MCF 10A (cell line): Measurements from ENCODE around the gene KCNG2. TPM values are rescaled to one million over a fixed set of nuclear protein-coding genes. Genes with fewer than 3 reads are reported as not detected.

Experiments
- BruUV-seq: library from RNA; stranded (reverse); fragments of 400-500 nt; replicated peaks from 2 replicates; lab custom pipeline; 2021; lab: Mats Ljungman, UMichigan
- CTCF ChIA-PET: fragments of 300-600 bp; sonication (Branson Sonifier 250); formaldehyde crosslinking; extraction: SDS; loops from one replicate; lab custom pipeline; 2021; ENCODE audit warnings: antibody characterized with exemption, inconsistent platforms; lab: Yijun Ruan, JAX
- POLR2A ChIA-PET: fragments of 300-600, 350-650 bp; sonication (Branson Sonifier 250); formaldehyde crosslinking; extraction: SDS; loops from one replicate; lab custom pipeline; 2020; ENCODE audit warnings: antibody characterized with exemption, inconsistent platforms; lab: Yijun Ruan, JAX
- DNase-seq: peaks from one replicate; pipeline ENCODE4 v3.0.0-alpha.2; 2018; ENCODE audit not compliant: unreplicated experiment
- H3K27ac Mint-ChIP-seq: one replicate; pipeline ENCODE4 v1.8.0; 2022; ENCODE audit warnings: mild to moderate bottlenecking, low read depth, mixed read lengths; ENCODE audit not compliant: unreplicated experiment
- H3K27me3 Mint-ChIP-seq: one replicate; pipeline ENCODE4 v1.8.0; 2022; ENCODE audit warnings: mixed read lengths; ENCODE audit not compliant: insufficient read depth, unreplicated experiment
- H3K36me3 Mint-ChIP-seq: one replicate; pipeline ENCODE4 v1.8.0; 2022; ENCODE audit warnings: mild to moderate bottlenecking, moderate library complexity, mixed read lengths; ENCODE audit not compliant: insufficient read depth, unreplicated experiment
- H3K4me1 Mint-ChIP-seq: one replicate; pipeline ENCODE4 v1.8.0; 2022; ENCODE audit warnings: mixed read lengths; ENCODE audit not compliant: insufficient read depth, unreplicated experiment
- H3K4me3 Mint-ChIP-seq: one replicate; pipeline ENCODE4 v1.8.0; 2022; ENCODE audit warnings: mild to moderate bottlenecking, moderate library complexity, mixed read lengths; ENCODE audit not compliant: unreplicated experiment
- H3K9me3 Mint-ChIP-seq: one replicate; pipeline ENCODE4 v1.8.0; 2022; ENCODE audit warnings: mixed read lengths; ENCODE audit not compliant: unreplicated experiment
- intact Hi-C: fragments of 100-400 bp; cut with micrococcal nuclease; formaldehyde crosslinking; loops from 2 replicates; pipeline ENCODE4 v1.14.1; 2022
- total RNA-seq: library from RNA; stranded (reverse); gene quantifications from 2 replicates; pipeline ENCODE4 v1.2.3, GENCODE V29; 2022
- TF ChIP-seq, protein P1 (sequence below): fragments of 200-600 bp; IDR thresholded peaks from one replicate; pipeline ENCODE4 v1.8.0; 2022; ENCODE audit warnings: antibody characterized with exemption, mild to moderate bottlenecking; ENCODE audit not compliant: unreplicated experiment

The KCNG2 gene
- total RNA-seq, 1 experiment from 2014 or later, result not detected

DNA sequence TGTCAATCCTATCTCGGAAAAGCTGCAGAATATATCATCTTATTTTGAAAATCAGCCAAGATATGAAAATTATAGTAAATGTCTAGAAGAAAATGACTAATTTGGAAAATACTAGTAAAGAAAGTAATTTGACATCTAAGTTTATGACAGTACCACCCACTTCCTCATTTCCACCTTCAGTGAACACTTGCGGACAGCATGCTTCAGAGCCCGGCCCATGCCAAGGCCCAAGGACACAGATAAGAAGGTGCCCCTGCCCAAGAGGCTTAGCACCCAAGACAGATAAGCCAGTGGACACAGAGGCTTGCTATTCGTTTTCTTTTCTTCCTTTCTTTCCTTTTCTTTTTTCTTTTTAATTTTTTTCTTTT, 4.8 kb upstream of the KCNG2 start:
- H3K4me3 Mint-ChIP-seq, result no peak overlapping the region
- ChIA-PET POLR2A (no interaction called here), CTCF (no interaction called here)
- DNase-seq, result no peak
- peaks cover 12% of the 10 kb centered on the region for H3K27me3 Mint-ChIP-seq
- H3K36me3 Mint-ChIP-seq, result no peaks in the 10 kb centered on the region
- no peak overlapping the region for H3K27ac Mint-ChIP-seq
- H3K9me3 Mint-ChIP-seq, result peaks cover 22% of the 10 kb centered on the region
- TF ChIP-seq, protein P1, sequence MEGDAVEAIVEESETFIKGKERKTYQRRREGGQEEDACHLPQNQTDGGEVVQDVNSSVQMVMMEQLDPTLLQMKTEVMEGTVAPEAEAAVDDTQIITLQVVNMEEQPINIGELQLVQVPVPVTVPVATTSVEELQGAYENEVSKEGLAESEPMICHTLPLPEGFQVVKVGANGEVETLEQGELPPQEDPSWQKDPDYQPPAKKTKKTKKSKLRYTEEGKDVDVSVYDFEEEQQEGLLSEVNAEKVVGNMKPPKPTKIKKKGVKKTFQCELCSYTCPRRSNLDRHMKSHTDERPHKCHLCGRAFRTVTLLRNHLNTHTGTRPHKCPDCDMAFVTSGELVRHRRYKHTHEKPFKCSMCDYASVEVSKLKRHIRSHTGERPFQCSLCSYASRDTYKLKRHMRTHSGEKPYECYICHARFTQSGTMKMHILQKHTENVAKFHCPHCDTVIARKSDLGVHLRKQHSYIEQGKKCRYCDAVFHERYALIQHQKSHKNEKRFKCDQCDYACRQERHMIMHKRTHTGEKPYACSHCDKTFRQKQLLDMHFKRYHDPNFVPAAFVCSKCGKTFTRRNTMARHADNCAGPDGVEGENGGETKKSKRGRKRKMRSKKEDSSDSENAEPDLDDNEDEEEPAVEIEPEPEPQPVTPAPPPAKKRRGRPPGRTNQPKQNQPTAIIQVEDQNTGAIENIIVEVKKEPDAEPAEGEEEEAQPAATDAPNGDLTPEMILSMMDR, result no peak
- H3K4me1 Mint-ChIP-seq, result peaks cover 24% of the 10 kb centered on the region
- no TSS peak for BruUV-seq
- intact Hi-C loops, result no loop called here

DNA sequence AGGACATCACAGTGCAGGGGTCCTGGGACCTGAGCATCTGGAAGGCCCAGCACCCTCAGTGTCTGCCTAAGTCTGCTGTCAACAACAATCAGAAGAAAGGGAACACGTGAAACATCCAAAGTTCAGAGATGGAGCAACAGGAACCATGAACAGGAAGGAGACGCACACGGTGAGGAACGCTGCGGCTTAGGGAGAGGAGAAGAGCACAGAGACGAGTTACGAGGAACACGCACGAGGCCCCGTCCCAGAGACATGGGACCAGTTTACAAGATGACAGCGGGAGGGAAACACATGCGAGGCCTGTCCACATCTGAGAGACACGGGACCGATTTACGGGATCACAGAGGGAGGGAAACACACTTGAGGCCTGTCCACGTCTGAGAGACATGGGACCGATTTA, 2.9 kb upstream of the KCNG2 start:
- intact Hi-C loops, result no loop called here

DNA sequence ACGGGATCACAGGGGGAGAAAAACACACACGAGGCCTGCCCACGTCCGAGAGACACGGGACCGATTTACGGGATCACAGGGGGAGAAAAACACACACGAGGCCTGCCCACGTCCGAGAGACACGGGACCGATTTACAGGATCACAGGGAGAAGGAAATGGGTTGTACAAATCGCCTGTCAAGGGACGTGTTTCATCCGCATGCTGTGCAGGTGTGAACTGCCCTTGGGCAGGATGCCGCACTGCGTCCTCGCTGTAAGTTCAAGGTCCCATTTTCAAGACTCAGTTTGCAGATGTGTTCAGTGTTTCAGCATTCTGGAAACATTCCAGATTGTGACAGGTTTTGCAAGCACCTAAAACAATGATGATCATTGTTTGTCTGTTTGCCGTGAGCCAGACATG, 2.3 kb upstream of the KCNG2 start:
- peaks cover 20% of the 10 kb centered on the region for H3K4me1 Mint-ChIP-seq
- DNase-seq, result no peak
- H3K27ac Mint-ChIP-seq, result no peak overlapping the region
- BruUV-seq, result no TSS peak
- no peak overlapping the region for H3K4me3 Mint-ChIP-seq
- ChIA-PET POLR2A (no interaction called here), CTCF (no interaction called here)
- H3K36me3 Mint-ChIP-seq, result no peaks in the 10 kb centered on the region
- TF ChIP-seq, protein P1, result no peak
- H3K27me3 Mint-ChIP-seq, result peaks cover 12% of the 10 kb centered on the region
- intact Hi-C loops, result no loop called here
- peaks cover 22% of the 10 kb centered on the region for H3K9me3 Mint-ChIP-seq

More for the DNA sequence above, 2.9 kb upstream of the KCNG2 start:
- BruUV-seq, result no TSS peak
- TF ChIP-seq, protein P1, result no peak
- H3K9me3 Mint-ChIP-seq, result peaks cover 22% of the 10 kb centered on the region
- H3K4me3 Mint-ChIP-seq, result no peak overlapping the region
- CTCF ChIA-PET, result no interaction called here
- POLR2A ChIA-PET, result no interaction called here
- DNase-seq, result no peak
- no peak overlapping the region for H3K27ac Mint-ChIP-seq
- no peaks in the 10 kb centered on the region for H3K36me3 Mint-ChIP-seq
- H3K4me1 Mint-ChIP-seq, result peaks cover 24% of the 10 kb centered on the region
- H3K27me3 Mint-ChIP-seq, result peaks cover 12% of the 10 kb centered on the region

DNA sequence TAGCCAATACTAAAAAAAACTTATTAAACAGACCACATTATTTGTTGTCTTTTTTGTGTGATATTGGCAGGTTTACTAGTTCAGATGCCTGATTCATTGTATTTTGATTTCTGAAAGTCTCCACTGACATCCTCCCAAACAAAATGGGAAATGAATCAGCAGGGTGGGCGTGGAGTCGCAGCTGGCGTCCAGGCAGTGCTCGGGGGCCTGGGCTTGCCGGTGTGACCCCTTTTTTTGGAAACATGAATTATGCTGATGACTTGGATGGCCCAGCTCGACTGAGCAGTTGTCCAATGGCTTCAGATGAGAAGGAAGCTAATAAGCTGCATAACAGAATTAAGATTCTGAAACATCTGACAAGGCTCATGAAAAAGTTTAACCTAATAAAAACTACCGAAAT, 1.7 kb upstream of the KCNG2 start:
- intact Hi-C loops, result no loop called here
- peak; percentile 22 for DNase-seq
- ChIA-PET CTCF (interaction anchor here (0.6 kb wide), 2 partner anchors 460 to 1495 kb away, joined by 3 read pairs; no protein-coding TSS in a partner anchor), POLR2A (no interaction called here)
- BruUV-seq, result no TSS peak
- Mint-ChIP-seq H3K36me3 (no peaks in the 10 kb centered on the region), H3K27ac (no peak overlapping the region), H3K4me1 (peaks cover 14% of the 10 kb centered on the region), H3K27me3 (peaks cover 12% of the 10 kb centered on the region), H3K4me3 (no peak overlapping the region), H3K9me3 (peaks cover 22% of the 10 kb centered on the region)
- TF ChIP-seq, protein P1, result no peak
